Measurements from ENCODE around the gene DUSP9.
A peak's percentile ranks its signal among the peaks of the same experiment; 100 is the strongest.

DUSP9 gene

DNA sequence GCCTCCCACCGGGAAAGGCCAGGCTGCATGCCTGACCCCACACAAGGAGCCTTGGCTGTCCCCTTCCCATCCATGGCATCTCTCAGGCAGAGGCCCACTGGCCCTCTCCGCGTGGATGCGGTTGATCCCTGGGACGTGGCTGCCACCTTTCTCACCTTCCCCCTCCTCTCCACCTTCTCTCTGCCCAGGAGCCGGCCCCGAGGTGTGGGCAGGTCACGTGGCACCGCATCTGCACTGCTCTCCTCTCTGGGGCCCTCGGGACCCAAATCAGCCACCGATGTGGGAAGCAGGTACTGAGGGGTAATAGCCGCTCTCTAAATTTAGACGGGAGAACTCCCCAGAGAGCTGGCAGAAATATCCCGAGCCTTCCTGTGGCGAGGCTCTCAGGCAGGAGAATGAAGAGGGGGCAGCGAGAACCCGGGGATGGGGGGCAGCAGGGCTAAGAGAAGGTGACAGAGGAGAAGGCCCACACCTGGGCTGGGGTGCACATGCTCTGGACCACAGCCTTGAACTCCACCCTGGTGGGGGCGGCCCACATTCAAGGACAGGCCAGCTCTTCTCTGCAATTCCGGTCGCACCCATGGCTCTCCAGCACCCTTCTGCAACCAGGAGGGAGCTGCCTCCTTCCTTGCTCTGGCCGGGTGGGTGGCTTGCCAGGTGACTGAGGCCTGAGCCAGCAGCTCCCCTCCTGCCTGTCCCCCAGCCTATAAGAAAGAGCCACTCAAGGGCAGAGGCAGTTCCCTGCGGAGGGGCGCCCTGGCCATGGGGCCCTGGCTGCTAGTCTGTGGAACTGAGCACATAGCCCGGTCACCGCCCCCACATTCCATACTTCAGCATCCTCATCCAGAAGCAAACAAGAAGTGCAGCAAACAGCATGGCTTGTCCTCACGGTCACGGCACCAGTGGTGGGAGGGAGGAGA is 9.6 kb upstream of the DUSP9 start:
- DNase-seq: no peak

DNA sequence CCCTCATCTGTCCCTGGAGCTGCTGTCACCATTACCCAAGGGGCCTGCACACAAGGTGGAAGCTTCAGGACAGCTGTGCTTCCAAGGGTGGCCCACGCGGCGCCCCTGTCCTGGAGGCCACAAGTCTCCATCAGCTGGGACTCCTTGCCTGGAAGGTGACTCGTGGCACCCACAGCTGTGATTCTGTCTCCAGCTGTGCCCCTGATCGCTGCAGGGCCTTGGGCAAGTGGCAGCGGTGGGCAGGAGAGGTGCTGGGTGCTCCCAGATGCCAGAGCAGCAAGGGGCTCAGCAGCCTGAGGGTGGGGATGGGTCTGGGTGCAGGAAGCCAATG is 9.0 kb upstream of the DUSP9 start:
- DNase-seq: no peak

DNA sequence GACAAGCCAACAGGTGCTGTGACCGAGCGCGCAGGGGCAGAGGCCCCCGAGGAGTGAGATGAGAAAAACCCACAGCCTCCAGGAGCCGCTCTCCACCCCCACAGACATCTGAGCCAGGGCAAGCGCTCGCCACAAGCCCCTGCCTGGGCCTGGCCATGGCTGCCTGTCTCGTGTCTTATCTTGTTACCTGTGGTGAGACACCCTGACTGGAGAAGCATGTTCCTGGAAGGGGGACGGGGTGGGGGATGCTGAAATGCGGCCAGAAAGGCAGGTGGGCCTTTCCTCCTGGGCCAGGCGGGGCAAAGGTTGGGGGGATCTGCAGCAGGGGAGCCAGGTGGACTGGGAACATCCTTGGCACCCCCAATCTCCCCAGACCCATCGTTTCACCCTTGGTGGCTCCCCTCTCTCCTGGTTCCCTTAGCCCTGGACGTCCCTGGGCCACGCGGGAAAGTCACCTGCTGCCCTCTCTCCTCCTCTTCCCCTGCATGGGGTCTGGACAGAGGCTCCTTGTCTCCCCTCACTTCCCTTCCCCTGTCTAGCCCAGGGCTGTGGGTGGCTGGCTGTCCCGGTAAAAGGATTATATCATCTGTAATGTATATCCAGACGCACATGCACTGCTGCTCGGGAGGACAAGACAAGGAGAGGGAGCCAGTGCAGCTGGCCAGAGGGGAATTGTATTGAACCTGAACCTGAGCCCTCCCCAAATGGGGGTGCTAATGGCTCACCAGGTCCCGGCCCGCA is 8.4 kb upstream of the DUSP9 start:
- DNase-seq: no peak

DNA sequence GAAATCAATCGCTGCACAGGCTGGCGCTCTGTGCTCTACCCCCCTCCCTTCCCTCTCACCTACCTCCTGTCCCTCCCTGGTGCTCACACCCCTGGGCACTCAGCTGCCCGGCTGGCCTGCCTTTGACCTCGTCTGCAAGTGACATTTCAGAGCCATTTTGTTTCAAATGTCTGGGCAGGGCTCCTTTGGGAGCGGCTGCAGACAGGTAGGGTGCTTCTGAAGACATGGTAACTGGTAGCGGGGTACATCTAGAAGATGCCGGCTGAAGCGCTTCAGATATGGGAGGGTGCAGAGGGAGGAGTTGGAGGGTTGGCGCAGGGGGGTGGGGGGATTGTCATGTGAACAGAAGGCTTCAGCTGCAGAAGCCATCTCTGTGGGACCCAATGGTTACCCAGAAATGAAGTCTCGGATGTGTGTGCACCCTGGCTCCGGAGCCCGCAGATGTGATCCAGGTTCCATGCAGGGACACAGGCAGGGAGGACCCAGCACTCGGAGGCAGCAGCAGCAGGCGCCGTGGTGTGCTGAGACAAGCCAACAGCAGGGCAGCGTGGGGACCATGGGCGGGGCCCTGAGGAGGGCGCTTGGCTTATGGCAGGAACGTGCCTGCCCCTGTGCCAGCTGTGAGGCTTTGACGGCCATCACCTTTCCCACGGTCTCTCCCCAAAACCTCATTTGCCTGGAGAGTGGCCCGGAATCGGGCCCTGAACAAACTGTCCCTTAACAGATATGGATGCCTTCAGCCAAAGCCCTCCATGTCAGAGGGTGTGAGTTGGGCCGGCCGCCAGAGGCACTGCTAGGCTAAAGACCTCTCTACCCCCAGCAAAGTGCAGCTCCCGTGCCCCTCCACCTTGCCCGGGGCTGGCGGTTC is 7.6 kb upstream of the DUSP9 start:
- no peak for DNase-seq

DNA sequence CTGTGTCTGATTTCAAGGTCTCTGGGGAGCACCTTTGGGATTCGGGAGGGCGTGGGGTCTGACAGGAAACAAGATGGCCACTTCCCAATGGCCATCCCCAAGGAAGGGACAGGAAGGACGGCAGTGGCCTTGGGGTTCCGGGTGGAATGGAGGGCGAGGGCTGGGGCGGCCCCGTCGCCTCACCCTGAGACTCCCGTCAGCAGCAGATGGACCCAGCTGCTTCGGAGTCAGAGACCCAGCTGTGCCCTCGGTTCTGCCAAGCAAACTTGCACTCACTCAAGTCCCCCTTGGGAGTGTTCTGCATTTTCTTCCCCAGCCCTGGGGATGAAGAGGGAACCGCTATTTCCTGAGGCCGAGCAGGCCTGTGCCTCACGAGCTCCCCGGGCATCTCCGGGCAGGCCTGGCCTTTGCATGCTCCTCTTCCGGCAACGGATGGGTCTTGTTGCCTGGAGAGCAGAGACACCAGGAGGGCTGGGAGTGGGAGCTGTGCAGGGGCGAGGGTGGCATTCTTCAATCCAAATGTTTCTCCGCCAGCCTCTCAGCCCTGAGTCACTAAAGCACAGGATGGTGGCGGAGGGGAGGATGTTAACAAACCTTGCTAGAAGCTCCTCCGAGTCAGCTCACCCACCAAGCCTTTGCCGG is 6.8 kb upstream of the DUSP9 start:
- DNase-seq: no peak

DNA sequence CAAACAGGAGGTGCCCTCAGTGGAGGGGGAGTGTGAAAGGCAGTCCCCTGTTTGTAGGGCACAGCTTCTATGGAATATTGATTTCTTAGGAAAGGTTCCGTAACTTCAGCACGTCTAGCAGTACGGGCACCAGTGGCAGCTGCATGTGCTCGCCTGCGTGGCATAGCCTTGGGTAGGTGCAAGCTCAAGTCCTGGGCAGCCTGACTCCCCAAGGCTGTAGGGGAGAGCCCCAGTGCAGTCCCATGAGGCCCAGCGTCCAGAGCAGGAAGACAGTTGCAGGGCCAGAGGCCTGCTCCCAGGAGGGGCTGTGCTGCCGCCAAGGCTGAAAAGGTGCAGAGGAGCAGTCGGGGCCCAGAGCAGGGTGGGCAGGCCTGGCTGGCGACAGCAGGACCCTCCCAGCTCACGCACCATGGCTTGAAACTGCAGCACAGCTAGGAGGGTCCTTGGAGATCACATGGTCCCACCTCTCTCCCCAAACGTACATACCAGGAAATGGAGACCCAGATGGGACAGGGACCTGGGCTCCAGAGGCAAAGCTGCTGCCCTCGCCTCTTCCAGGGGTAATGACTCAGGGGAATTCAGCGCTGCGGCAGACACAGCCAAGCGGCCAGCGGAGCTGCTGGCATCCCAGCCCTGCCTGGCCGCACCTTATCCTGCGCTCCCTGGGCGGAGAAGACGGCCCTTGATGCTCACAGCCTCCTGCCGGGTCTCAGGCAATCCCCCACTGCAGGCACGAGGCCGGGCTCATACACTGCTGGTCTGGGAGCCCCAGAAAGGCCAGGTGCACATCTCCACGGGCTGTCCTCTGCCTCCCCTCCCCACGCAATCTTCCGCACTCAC is 6.0 kb upstream of the DUSP9 start:
- DNase-seq: no peak

- no peak for DNase-seq
Measured at GRCh38 chrX:153641627-153642026, 5.4 kb upstream of the DUSP9 start.

- DNase-seq: no peak
Measured at GRCh38 chrX:153642051-153642654, 4.8 kb upstream of the DUSP9 start.

DNA sequence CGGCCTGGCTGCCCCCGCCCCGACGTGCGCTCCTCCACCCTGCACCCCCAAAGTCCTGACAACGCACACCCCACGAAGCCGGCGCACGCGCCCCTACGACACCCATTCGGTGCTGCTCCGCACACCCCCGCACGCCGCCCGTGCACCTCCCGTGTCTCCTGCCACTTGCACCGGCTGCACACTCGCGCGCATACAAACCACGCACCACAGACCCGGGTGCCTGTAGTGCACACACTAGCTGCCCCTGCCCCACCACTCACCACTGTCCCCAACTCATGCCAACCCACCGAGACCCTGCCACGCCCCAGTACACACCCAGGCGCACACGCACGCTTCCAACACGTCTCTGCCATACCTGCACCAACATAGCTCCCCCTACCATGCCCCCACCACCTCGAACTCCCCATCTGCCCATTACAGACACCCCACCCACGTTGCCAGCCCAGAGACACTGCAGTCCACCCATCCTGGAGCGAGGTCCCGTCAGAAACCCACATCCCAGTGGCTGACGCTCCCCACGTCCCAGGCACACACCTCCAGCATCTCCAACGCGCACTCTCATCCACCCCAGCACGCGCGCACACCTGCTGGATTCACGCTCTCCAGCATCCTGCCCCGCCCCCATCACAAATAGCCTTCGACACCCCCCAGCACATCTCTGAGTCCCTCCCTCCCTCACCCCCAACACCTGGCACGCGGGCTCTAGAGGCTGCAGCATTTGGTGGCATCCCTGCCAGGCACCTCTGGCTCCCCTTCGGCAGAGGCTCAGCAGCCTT is 4.2 kb upstream of the DUSP9 start:
- DNase-seq: no peak

DNA sequence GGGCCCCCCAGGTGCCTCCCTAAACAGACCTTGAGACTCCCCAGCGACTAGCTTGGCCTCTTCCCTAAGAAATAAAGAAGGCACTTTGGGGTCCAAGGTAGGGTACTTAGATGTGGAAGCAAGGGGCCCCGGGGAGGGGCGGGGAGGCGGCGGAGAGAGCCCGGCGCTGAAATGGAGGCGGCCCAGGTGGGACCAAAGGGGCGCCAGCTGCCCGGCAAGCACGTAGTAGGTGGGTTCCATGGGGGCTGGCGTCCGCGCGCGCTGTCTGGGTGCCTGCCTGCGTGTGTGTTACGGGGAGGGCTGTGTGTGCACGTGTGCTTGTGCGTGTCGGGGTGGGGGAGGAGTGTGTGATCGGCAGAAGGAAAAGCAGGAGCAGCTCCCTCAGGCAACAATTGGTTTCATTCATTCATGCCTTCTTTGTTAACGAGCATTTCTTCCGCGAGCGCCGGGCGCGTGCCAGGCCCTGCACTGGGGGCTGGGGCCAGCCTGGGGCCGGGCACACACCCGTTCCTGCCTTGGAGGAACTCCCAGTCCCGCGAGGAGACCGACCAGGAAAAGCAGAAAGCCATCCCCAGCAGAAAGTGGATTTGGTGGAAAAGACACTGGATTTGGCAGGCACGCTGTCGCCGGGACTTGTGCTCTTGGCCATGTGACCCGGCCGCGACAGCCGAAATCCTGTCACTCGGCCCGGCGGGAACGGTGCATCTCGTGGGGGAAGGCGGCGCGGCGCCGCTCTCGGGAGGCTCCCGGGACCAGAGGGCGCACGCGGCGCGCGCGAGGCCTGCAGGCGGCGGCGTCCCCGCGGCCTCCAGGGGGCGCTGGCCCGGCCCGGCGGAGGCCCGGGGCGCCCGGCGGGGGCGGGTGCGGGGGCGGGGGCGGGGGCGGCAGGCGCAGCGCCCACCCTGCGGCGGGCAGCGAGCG is 3.3 kb upstream of the DUSP9 start:
- no peak for DNase-seq

DNA sequence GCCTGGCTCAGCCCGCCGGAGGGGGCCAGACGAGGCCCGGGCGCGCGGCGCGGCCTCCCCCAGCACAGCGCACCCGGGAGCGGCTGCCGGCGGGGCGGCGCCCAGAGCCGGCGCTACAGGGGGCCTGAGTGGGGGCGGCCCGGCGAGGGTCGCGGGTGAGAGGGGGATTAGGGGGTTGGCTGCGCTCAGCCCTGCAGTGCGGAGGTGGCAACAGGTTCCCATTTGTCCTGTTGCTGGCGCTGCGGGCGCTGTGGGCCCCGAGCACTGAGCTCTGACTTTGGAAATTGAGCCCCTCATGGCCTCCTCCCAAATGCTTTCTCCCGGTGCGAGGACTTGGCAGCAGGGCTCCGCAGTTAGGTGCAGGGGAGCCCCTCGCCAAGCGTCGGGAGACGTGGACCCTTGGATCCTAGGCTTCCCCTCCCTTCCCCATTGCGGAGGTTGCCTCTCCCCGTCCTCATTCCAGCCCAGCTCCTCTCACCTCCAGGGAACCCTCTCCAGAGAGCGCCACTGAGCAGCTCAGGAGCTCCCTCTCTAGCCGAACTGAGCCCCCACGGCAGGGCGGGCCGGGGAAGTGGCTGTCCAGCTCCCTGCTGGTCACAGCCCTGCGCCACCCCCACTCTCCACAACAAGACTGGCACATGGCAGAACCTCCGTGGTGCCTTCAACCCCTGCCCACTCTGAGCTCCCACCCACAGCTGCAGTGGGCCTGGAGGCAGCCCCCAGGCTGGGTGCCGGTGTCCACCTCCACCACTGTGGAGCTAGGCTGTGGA is 2.5 kb upstream of the DUSP9 start:
- DNase-seq: no peak

GRCh38 chrX:153645151-153645550 is 1.9 kb upstream of the DUSP9 start:
- DNase-seq: no peak

GRCh38 chrX:153645921-153646488 is 998 bp upstream of the DUSP9 start:
- no peak for DNase-seq

DNA sequence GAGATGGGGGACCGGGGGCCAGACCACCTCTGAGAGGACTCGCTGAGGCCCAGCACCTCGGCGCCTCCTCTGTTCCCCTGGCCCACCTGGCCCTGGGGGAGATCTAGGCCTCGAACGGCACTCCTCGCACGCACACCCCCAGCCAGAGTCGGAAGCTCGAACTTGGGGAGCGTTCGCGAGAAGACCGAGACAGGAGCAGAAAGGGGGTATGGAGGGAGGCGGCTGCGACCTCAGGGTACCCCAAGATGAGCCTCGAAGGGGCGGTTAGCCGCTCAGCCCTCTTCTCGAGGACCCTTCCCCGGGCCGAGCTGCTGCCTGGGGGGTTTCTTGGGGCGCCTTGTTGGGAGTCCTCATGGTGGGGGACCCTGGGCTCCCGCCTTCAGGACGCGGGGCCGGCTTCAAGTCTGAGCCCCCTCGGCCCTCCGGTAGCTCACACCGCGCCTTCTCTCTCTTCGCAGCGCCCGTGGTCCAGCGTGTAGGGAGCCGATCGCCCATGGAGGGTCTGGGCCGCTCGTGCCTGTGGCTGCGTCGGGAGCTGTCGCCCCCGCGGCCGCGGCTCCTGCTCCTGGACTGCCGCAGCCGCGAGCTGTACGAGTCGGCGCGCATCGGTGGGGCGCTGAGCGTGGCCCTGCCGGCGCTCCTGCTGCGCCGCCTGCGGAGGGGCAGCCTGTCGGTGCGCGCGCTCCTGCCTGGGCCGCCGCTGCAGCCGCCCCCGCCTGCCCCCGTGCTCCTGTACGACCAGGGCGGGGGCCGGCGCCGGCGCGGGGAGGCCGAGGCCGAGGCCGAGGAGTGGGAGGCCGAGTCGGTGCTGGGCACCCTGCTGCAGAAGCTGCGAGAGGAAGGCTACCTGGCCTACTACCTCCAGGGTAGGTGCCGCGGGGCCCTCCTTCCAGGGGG is 706 bp downstream of the DUSP9 start:
- DNase-seq: no peak

- DNase-seq: no peak
Measured at GRCh38 chrX:153648358-153649177, 1.6 kb downstream of the DUSP9 start.

DNA sequence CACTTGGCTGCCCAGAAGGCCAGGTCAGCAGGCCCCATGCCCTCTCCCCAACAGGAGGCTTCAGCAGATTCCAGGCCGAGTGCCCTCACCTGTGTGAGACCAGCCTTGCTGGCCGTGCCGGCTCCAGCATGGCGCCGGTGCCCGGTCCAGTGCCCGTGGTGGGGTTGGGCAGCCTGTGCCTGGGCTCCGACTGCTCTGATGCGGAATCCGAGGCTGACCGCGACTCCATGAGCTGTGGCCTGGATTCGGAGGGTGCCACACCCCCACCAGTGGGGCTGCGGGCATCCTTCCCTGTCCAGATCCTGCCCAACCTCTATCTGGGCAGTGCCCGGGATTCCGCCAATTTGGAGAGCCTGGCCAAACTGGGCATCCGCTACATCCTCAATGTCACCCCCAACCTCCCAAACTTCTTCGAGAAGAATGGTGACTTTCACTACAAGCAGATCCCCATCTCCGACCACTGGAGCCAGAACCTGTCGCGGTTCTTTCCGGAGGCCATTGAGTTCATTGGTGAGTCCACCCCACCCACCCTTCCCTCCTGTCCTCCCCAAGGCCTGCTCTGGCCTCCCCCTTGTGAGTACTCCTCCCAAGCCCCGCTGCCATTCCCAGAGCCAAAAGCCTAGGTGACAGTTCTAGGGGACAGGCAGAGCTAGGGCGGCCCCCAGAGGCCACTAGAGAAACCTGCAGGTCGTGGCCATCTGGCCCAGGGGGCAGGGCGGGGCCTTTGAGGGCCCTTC is 2.3 kb downstream of the DUSP9 start:
- peak; percentile 44 for DNase-seq
